Gastroesophageal sphincter (tissue), 4 donors: Measurements from ENCODE around the gene VPS8. TPM values are rescaled to one million over a fixed set of nuclear protein-coding genes. Genes with fewer than 3 reads are reported as not detected.

Experiments
- ATAC-seq: fragments of 150-250 bp; one replicate; pipeline ENCODE4 v1.9.1; 2016; ENCODE audit warnings: mild to moderate bottlenecking, moderate library complexity
- H3K27ac ChIP-seq, 4 donors: fragments of 200-600 bp; sonication (generic) in 3 of 4; 1 replicate in 3 of 4; 2 replicates in 1 of 4; pipeline ENCODE4 v1.5.1; 2016 to 2019
- H3K27me3 ChIP-seq: fragments of 200-600 bp; sonication (generic); one replicate; pipeline ENCODE4 v1.5.1; 2019
- H3K36me3 ChIP-seq, 2 donors: fragments of 200-600 bp; sonication (generic); one replicate each; pipeline ENCODE4 v1.5.1; 2019; ENCODE audit warnings: control low read depth in 1 of 2
- H3K4me1 ChIP-seq, 3 donors: fragments of 200-600 bp; sonication (generic); 1 replicate in 2 of 3; 2 replicates in 1 of 3; pipeline ENCODE4 v1.5.1; 2016 to 2019; ENCODE audit warnings: control low read depth in 2 of 3
- H3K4me3 ChIP-seq, 2 donors: fragments of 200-600 bp; sonication (generic); one replicate each; pipeline ENCODE4 v1.5.1; 2019; ENCODE audit warnings: mild to moderate bottlenecking in 1 of 2, moderate library complexity in 1 of 2
- H3K9me3 ChIP-seq, 3 donors: fragments of 200-600 bp; sonication (generic); one replicate each; pipeline ENCODE4 v1.5.1; 2017 to 2019; ENCODE audit warnings: control low read depth in 2 of 3
- EP300 ChIP-seq: sonication (generic); formaldehyde crosslinking; IDR thresholded peaks from one replicate; pipeline ENCODE4 v1.6.1; 2017; ENCODE audit warnings: antibody characterized with exemption, mild to moderate bottlenecking
- POLR2A ChIP-seq, 2 donors: fragments of 450-650 bp; IDR thresholded peaks; one replicate each; pipeline ENCODE4 v1.6.1; 2017; ENCODE audit warnings: antibody characterized with exemption in 2 of 2, mild to moderate bottlenecking in 2 of 2, moderate library complexity in 1 of 2
- POLR2AphosphoS5 ChIP-seq: sonication (generic); formaldehyde crosslinking; IDR thresholded peaks from one replicate; pipeline ENCODE4 v1.6.1; 2017; ENCODE audit warnings: antibody characterized with exemption
- WGBS, 2 donors: methylation state at CpG; one replicate each; pipeline ENCODE4 v1.1.5; 2018; ENCODE audit warnings: low coverage in 1 of 2; 5-methylcytosine and 5-hydroxymethylcytosine counted together
- total RNA-seq, 4 donors: library from RNA; depleted of rRNA; stranded (reverse); fragments of >200 nt; gene quantifications; one replicate each; pipeline ENCODE4 v1.1.0, GENCODE V29; 2016
- TF ChIP-seq, protein P1 (sequence below), 4 experiments: fragments of 200-600 bp in 2 of 4; fragments of 450-650 bp in 2 of 4; sonication (generic) in 1 of 4; IDR thresholded peaks; one replicate each; pipeline ENCODE4 v1.5.1; 2017 to 2019; ENCODE audit warnings: antibody characterized with exemption in 4 of 4, mild to moderate bottlenecking in 2 of 4, moderate library complexity in 2 of 4

VPS8 gene
- total RNA-seq, 4 donors from 2014 or later = 27.1 to 72.5 (median 40.8) TPM

DNA sequence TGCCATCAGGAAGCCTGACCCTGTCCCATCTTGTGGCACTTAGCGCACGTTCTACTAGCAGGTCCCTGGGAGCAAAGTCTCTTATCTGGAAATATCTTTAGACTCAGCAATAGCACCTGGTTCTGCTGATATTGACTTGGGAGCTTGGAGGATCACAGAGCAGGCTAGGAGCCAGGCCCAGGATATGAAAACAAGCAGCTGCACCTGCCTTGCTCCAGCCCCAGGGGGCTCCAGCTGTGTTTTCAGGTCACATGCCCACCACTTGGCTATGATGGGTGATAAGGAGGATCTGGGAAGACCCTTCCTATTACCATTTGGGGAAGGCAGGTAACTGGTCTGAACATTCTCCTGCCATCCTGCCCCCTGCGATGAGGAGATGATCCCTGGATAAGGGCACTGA, 253.1 kb downstream of the VPS8 start:
- Histone ChIP-seq H3K4me3 (no peak overlapping the region), H3K4me1 (no peaks in the 10 kb centered on the region), H3K9me3 (no peaks in the 10 kb centered on the region), H3K27ac (no peak overlapping the region), H3K36me3 (no peaks in the 10 kb centered on the region), H3K27me3 (no peaks in the 10 kb centered on the region)
- no peak for ATAC-seq
- WGBS, 2 donors = 100% methylated on average over 1 of the region's 3 CpGs; no CpG with 5 or more reads in 1 of the 2 donors
- TF ChIP-seq POLR2A (IDR thresholded peaks at IDR 0.05) (no peak), EP300 (no peak), POLR2AphosphoS5 (no peak)
- TF ChIP-seq, protein P1, sequence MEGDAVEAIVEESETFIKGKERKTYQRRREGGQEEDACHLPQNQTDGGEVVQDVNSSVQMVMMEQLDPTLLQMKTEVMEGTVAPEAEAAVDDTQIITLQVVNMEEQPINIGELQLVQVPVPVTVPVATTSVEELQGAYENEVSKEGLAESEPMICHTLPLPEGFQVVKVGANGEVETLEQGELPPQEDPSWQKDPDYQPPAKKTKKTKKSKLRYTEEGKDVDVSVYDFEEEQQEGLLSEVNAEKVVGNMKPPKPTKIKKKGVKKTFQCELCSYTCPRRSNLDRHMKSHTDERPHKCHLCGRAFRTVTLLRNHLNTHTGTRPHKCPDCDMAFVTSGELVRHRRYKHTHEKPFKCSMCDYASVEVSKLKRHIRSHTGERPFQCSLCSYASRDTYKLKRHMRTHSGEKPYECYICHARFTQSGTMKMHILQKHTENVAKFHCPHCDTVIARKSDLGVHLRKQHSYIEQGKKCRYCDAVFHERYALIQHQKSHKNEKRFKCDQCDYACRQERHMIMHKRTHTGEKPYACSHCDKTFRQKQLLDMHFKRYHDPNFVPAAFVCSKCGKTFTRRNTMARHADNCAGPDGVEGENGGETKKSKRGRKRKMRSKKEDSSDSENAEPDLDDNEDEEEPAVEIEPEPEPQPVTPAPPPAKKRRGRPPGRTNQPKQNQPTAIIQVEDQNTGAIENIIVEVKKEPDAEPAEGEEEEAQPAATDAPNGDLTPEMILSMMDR (IDR thresholded peaks at IDR 0.05) = no peak

DNA sequence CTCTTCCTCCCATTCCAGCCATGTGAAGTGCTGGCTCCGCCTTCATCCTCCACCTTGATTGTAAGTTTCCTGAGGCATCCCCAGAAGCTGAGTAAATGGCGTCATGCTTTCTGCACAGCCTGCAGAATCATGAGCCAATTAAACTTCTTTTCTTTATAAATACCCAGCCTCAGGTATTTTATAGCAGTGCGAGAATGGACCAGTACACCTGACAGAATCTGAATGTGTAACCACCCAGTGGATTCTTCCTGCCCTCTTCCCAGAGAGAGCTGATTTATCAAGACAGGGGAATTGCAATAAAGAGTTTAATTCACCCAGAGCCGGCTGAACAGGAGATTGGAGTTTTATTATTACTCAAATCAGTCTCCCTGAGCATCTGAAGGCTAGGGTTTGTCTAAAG, 254.3 kb downstream of the VPS8 start:
- Histone ChIP-seq H3K9me3 (no peaks in the 10 kb centered on the region), H3K27ac (no peak overlapping the region), H3K36me3 (no peaks in the 10 kb centered on the region), H3K27me3 (no peaks in the 10 kb centered on the region), H3K4me3 (no peak overlapping the region), H3K4me1 (no peaks in the 10 kb centered on the region)
- 86 to 95% methylated on average over 4 of the region's 4 CpGs for WGBS, 2 donors
- TF ChIP-seq POLR2AphosphoS5 (no peak), EP300 (no peak), POLR2A (IDR thresholded peaks at IDR 0.05) (no peak)
- TF ChIP-seq, protein P1 (IDR thresholded peaks at IDR 0.05) = no peak
- ATAC-seq = no peak

GRCh38 chr3:185067173-185067572, 255.2 kb downstream of the VPS8 start:
- 79 to 87% methylated on average over 6 to 11 of the region's 11 CpGs for WGBS, 2 donors

DNA sequence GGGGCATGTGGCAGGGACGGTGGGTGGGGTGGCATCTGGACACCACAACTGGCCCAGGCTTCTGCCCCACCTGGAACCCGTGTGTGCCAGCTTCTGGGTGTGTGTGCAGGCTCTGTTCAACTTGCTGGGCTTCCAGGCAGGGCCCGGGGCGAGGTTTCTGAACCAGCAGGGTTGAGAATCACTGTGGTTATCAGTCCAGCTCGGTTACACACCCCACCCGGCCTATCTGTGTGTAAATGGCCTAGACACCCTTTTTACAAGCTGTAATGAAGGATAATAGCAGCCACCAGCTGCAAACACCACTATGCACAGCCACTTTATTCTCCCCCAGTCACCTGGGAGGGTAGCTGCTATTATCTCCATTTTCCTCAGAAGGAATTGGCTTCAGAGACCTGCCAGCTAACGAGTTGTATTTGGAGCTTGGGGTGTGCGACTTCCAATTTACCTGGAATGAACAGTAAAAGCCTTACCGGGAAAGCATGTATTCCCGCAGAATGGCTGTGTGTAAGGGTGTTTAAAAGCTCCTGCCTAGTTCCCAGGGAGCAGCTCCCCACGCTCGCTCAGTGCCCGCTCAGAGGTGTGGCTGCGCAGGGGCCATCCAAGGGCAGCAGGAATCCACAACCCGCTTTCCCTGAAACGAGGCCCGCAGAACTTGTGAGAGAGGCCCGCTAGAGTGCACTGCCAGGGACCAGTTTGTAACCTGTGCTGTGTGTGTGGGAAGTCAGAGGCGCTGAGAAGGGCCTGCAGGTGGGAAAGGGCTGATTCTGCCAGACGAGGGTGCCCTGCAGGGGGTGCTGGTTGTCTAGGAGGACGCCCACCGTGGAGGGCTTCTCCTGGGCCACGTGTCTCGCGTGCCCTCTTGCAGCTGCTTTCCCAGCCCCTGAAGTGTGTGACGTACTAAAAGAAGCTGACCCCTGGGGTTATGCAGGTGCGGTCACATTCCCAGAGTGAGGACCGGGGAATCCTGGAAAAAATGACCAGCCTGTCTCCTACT, 257.4 kb downstream of the VPS8 start:
- no peaks in the 10 kb centered on the region for H3K4me1 ChIP-seq
- no peaks in the 10 kb centered on the region for H3K27me3 ChIP-seq
- no peaks in the 10 kb centered on the region for H3K9me3 ChIP-seq
- no peak for ATAC-seq
- 53 to 80% methylated on average over 1 to 11 of the region's 28 CpGs for WGBS, 2 donors
- no peak overlapping the region for H3K4me3 ChIP-seq
- TF ChIP-seq POLR2A (IDR thresholded peaks at IDR 0.05) = no peak
- TF ChIP-seq, protein P1 (IDR thresholded peaks at IDR 0.05) = peak in 1 of 4 experiments; percentile 47
- H3K36me3 ChIP-seq = no peaks in the 10 kb centered on the region
- no peak overlapping the region for H3K27ac ChIP-seq

More at GRCh38 chr3:185067173-185067572, 255.2 kb downstream of the VPS8 start:
- Histone ChIP-seq H3K4me1 (no peaks in the 10 kb centered on the region), H3K27ac (no peak overlapping the region), H3K36me3 (no peaks in the 10 kb centered on the region), H3K9me3 (no peaks in the 10 kb centered on the region), H3K4me3 (no peak overlapping the region), H3K27me3 (no peaks in the 10 kb centered on the region)
- no peak for TF ChIP-seq POLR2A (IDR thresholded peaks at IDR 0.05)
- TF ChIP-seq, protein P1 (IDR thresholded peaks at IDR 0.05) = no peak
- TF ChIP-seq POLR2AphosphoS5 = no peak
- TF ChIP-seq EP300 = no peak
- ATAC-seq = no peak
